WERI-Rb-1 (cell line): ENCODE measurements around the gene ANGEL2.
A peak's percentile ranks its signal among the peaks of the same experiment; 100 is the strongest.
"Not testable (repeated sequence)": the region's sequence is repeated elsewhere in the genome, so short reads cannot be mapped to it uniquely, and the experiment has no call there.

ENCODE experiments used
- DNase-seq: peaks from one replicate; pipeline ENCODE4 v3.0.0-alpha.2; 2020
- H3K27ac ChIP-seq: fragments of 250-450 bp; sonication (Bioruptor Pico); 2 replicates; pipeline ENCODE4 v1.5.1; 2020; ENCODE audit warnings: mild to moderate bottlenecking, moderate library complexity
- H3K27me3 ChIP-seq: fragments of 250-450 bp; sonication (Bioruptor Pico); 2 replicates; pipeline ENCODE4 v1.5.1; 2021; ENCODE audit warnings: mild to moderate bottlenecking, low read depth, moderate library complexity; ENCODE audit not compliant: insufficient read depth, severe bottlenecking
- H3K36me3 ChIP-seq: fragments of 250-450 bp; sonication (Bioruptor Pico); 2 replicates; pipeline ENCODE4 v1.5.1; 2020; ENCODE audit warnings: mild to moderate bottlenecking, moderate library complexity
- H3K4me3 ChIP-seq: 2 replicates; pipeline ENCODE4 v1.5.1; 2011; ENCODE audit warnings: low read depth, mild to moderate bottlenecking, control low read depth, low read length
- H3K9me3 ChIP-seq: fragments of 250-450 bp; sonication (Bioruptor Pico); 2 replicates; pipeline ENCODE4 v1.5.1; 2021; ENCODE audit warnings: mild to moderate bottlenecking, moderate library complexity; ENCODE audit not compliant: severe bottlenecking
- CTCF ChIP-seq: IDR thresholded peaks from 2 replicates; pipeline ENCODE4 v1.5.1; 2011; ENCODE audit warnings: low read depth, mild to moderate bottlenecking, control low read depth, inconsistent platforms, low read length

ANGEL2 gene

GRCh38 chr1:212968368-212968863 lies 47.3 kb downstream of the ANGEL2 start:
- peak; percentile 78 for DNase-seq
- no peak for TF ChIP-seq CTCF
- Histone ChIP-seq H3K27ac (peak overlapping the region; percentile 64), H3K27me3 (no peaks in the 10 kb centered on the region), H3K9me3 (no peaks in the 10 kb centered on the region), H3K4me3 (no peak overlapping the region), H3K36me3 (peaks cover 37% of the 10 kb centered on the region)

- Histone ChIP-seq H3K4me3 (no peak overlapping the region), H3K36me3 (peaks cover 35% of the 10 kb centered on the region), H3K27me3 (no peaks in the 10 kb centered on the region), H3K9me3 (no peaks in the 10 kb centered on the region), H3K27ac (peak overlapping the region; percentile 64)
- peak; percentile 69 for DNase-seq
- TF ChIP-seq CTCF: peak; percentile 91
Observed at GRCh38 chr1:212967801-212968200, 47.9 kb downstream of the ANGEL2 start.

GRCh38 chr1:212966616-212967015 lies 49.1 kb downstream of the ANGEL2 start:
- Histone ChIP-seq H3K27me3 (no peaks in the 10 kb centered on the region), H3K27ac (no peak overlapping the region), H3K9me3 (no peaks in the 10 kb centered on the region), H3K4me3 (no peak overlapping the region), H3K36me3 (peaks cover 41% of the 10 kb centered on the region)
- no peak for DNase-seq
- no peak for TF ChIP-seq CTCF

GRCh38 chr1:212964993-212965392 lies 50.7 kb downstream of the ANGEL2 start:
- H3K9me3 ChIP-seq, H3K4me3 ChIP-seq, H3K27me3 ChIP-seq, H3K27ac ChIP-seq, DNase-seq: not testable (repeated sequence)
- peaks cover 46% of the 10 kb centered on the region for H3K36me3 ChIP-seq

- TF ChIP-seq CTCF: no peak
- peak; percentile 38 for DNase-seq
- Histone ChIP-seq H3K4me3 (no peak overlapping the region), H3K36me3 (peaks cover 50% of the 10 kb centered on the region), H3K27me3 (no peaks in the 10 kb centered on the region), H3K9me3 (no peaks in the 10 kb centered on the region), H3K27ac (no peak overlapping the region; the same call in 1 of the 2 replicates)
Observed at GRCh38 chr1:212964102-212964501, 51.6 kb downstream of the ANGEL2 start.

GRCh38 chr1:212962509-212962908 lies 53.2 kb downstream of the ANGEL2 start:
- H3K27ac ChIP-seq: no peak overlapping the region
- H3K36me3 ChIP-seq: peaks cover 56% of the 10 kb centered on the region
- no peaks in the 10 kb centered on the region for H3K27me3 ChIP-seq
- DNase-seq: no peak
- no peaks in the 10 kb centered on the region for H3K9me3 ChIP-seq
- TF ChIP-seq CTCF: no peak
- H3K4me3 ChIP-seq: no peak overlapping the region
